Aorta (tissue), 5 donors: ENCODE results near the gene PYDC2. TPM values are rescaled to one million over a fixed set of nuclear protein-coding genes. Genes with fewer than 3 reads are reported as not detected.

Experiments used
- ATAC-seq: fragments of 200-7000 bp; cut with Tn5 transposase; one replicate; pipeline ENCODE4 v1.9.1; 2022; ENCODE audit warnings: moderate library complexity; ENCODE audit not compliant: low FRiP score
- DNase-seq, 2 donors: peaks; one replicate each; pipeline ENCODE4 v3.0.0-alpha.2; 2020
- H3K27ac ChIP-seq, 2 donors: one replicate each; pipeline ENCODE4 v1.5.1; 2013; ENCODE audit warnings: low read length in 2 of 2, mild to moderate bottlenecking in 2 of 2, moderate library complexity in 2 of 2, control low read depth in 1 of 2, inconsistent platforms in 1 of 2, low read depth in 1 of 2
- H3K27me3 ChIP-seq, 2 donors: one replicate each; pipeline ENCODE4 v1.6.1; 2013; ENCODE audit warnings: control low read depth in 1 of 2, low read length in 1 of 2, mild to moderate bottlenecking in 1 of 2, moderate library complexity in 1 of 2; ENCODE audit not compliant: insufficient read depth in 2 of 2, control insufficient read depth in 1 of 2
- H3K36me3 ChIP-seq, 2 donors: one replicate each; pipeline ENCODE4 v1.6.1; 2013; ENCODE audit warnings: control low read depth in 1 of 2, low read length in 1 of 2, mild to moderate bottlenecking in 1 of 2; ENCODE audit not compliant: insufficient read depth in 2 of 2, control insufficient read depth in 1 of 2
- H3K4me1 ChIP-seq, 2 donors: one replicate each; pipeline ENCODE4 v1.6.1; 2013; ENCODE audit warnings: low read length in 2 of 2, control low read depth in 1 of 2, mild to moderate bottlenecking in 1 of 2, moderate library complexity in 1 of 2; ENCODE audit not compliant: insufficient read depth in 2 of 2, control insufficient read depth in 1 of 2
- H3K4me3 ChIP-seq, 2 donors: one replicate each; pipeline ENCODE4 v1.5.1; 2013; ENCODE audit warnings: low read length in 2 of 2, control low read depth in 1 of 2, mild to moderate bottlenecking in 1 of 2
- H3K9me3 ChIP-seq: one replicate; pipeline ENCODE4 v1.6.1; 2013; ENCODE audit warnings: mild to moderate bottlenecking, low read length; ENCODE audit not compliant: control insufficient read depth
- WGBS, 2 donors: extraction: QIAGEN DNeasy Blood & Tissue Kit; methylation state at CpG; one replicate each; pipeline ENCODE4 v1.1.7; 2013; 5-methylcytosine and 5-hydroxymethylcytosine counted together
- intact Hi-C, 2 donors: fragments of 100-400 bp; cut with DNase I; formaldehyde crosslinking; loops; one replicate each; pipeline versions ENCODE4 v1.14.2 to v1.15.0; 2022
- long read RNA-seq, 2 donors: library from polyadenylated mRNA; unstranded; transcript quantifications; one replicate each; pipeline ENCODE4 v2.0.0, GENCODE V29; 2020 to 2021
- polyA plus RNA-seq, 2 donors: library from polyadenylated mRNA; stranded (reverse); fragments of 200-250 nt; gene quantifications; one replicate each; pipeline ENCODE4 v1.2.3, GENCODE V29; 2013
- total RNA-seq, 2 donors: library from RNA; stranded (reverse); fragmentation: NEBNext Ultra II Directional; extraction: Animal tissue kit (Norgen Biotek cat#: 25700); gene quantifications; one replicate each; pipeline ENCODE4 v1.2.1, GENCODE V29; 2021
- donor health status: healthy with polysubstance abuse.
- donor health status: Bipolar disorder and iron deficiency.
- donor health status: DM: no; HTN: no; CAD: no.
- donor health status: DM: no; HTN: no; CAD: no.
- donor health status: DM: yes; HTN: yes; CAD: no.

PYDC2 gene
- total RNA-seq (not detected), polyA plus RNA-seq (not detected)
- long read RNA-seq, donor 1: 0 reads
- long read RNA-seq, donor 2: 0 reads

GRCh38 chr3:191461113-191461595 is at the start of gene PYDC2:
Gene PYDC2, plus strand, starts transcription at chr3:191461163. Its CDS starts 0 bp downstream, at chr3:191461163.
- Histone ChIP-seq H3K36me3 (no peaks in the 10 kb centered on the region), H3K27me3 (no peaks in the 10 kb centered on the region), H3K4me3 (no peak within 1 kb of the TSS), H3K27ac (no peak within 1 kb of the TSS), H3K9me3 (no peaks in the 10 kb centered on the region), H3K4me1 (no peaks in the 10 kb centered on the region)
- no peak for ATAC-seq
- intact Hi-C loops: no loop called here
- whole genome bisulfite sequencing, 2 donors: 69% methylated on average over 3 of the region's 3 CpGs
- DNase-seq: no peak

GRCh38 chr3:191412759-191413158 is 48.2 kb upstream of the PYDC2 start:
- no peak for DNase-seq
- Histone ChIP-seq H3K27me3 (no peaks in the 10 kb centered on the region), H3K4me3 (no peak overlapping the region), H3K4me1 (no peaks in the 10 kb centered on the region), H3K27ac (no peak overlapping the region), H3K9me3 (no peaks in the 10 kb centered on the region), H3K36me3 (no peaks in the 10 kb centered on the region)
- 84 to 86% methylated on average over 1 of the region's 1 CpG for WGBS, 2 donors
- intact Hi-C loops: no loop called here
- ATAC-seq: no peak

GRCh38 chr3:191414286-191414685 is 46.7 kb upstream of the PYDC2 start:
- H3K36me3 ChIP-seq: no peaks in the 10 kb centered on the region
- ATAC-seq: no peak
- H3K4me1 ChIP-seq: no peaks in the 10 kb centered on the region
- no peak for DNase-seq
- no peak overlapping the region for H3K4me3 ChIP-seq
- 30 to 36% methylated on average over 2 of the region's 2 CpGs for WGBS, 2 donors
- H3K9me3 ChIP-seq: no peaks in the 10 kb centered on the region
- H3K27me3 ChIP-seq: no peaks in the 10 kb centered on the region
- intact Hi-C loops: no loop called here
- H3K27ac ChIP-seq: no peak overlapping the region

GRCh38 chr3:191414732-191415131 is 46.2 kb upstream of the PYDC2 start:
- 88 to 95% methylated on average over 1 of the region's 1 CpG for WGBS, 2 donors
- Histone ChIP-seq H3K4me3 (no peak overlapping the region), H3K4me1 (no peaks in the 10 kb centered on the region), H3K9me3 (no peaks in the 10 kb centered on the region), H3K27ac (no peak overlapping the region), H3K27me3 (no peaks in the 10 kb centered on the region), H3K36me3 (no peaks in the 10 kb centered on the region)
- intact Hi-C loops: loop anchor here in 1 of 2 donors (5.0 kb wide), 1 partner anchor 1028 kb away; no protein-coding TSS in a partner anchor
- DNase-seq (no peak), ATAC-seq (no peak)

- ATAC-seq: no peak
Measured at GRCh38 chr3:191415566-191415965, 45.4 kb upstream of the PYDC2 start.

GRCh38 chr3:191417457-191417729 is 43.6 kb upstream of the PYDC2 start:
- Histone ChIP-seq H3K9me3 (peaks cover 1% of the 10 kb centered on the region), H3K36me3 (no peaks in the 10 kb centered on the region), H3K4me1 (no peaks in the 10 kb centered on the region), H3K27me3 (no peaks in the 10 kb centered on the region), H3K27ac (no peak overlapping the region), H3K4me3 (no peak overlapping the region)
- ATAC-seq (no peak), DNase-seq (no peak)
- intact Hi-C loops: loop anchor here in 1 of 2 donors (5.0 kb wide), 1 partner anchor 1025 kb away; no protein-coding TSS in a partner anchor
- WGBS, 2 donors: 70 to 71% methylated on average over 6 of the region's 6 CpGs

More at GRCh38 chr3:191415566-191415965, 45.4 kb upstream of the PYDC2 start:
- DNase-seq: no peak
- intact Hi-C loops: loop anchor here in 1 of 2 donors (5.0 kb wide), 1 partner anchor 1027 kb away; no protein-coding TSS in a partner anchor
- Histone ChIP-seq H3K27ac (no peak overlapping the region), H3K27me3 (no peaks in the 10 kb centered on the region), H3K4me1 (no peaks in the 10 kb centered on the region), H3K9me3 (peaks cover 1% of the 10 kb centered on the region), H3K36me3 (no peaks in the 10 kb centered on the region), H3K4me3 (no peak overlapping the region)
- WGBS, 2 donors: 88 to 89% methylated on average over 9 of the region's 9 CpGs

- no peak overlapping the region for H3K27ac ChIP-seq
- intact Hi-C loops: loop anchor here in 1 of 2 donors (5.0 kb wide), 1 partner anchor 1027 kb away; no protein-coding TSS in a partner anchor
- ATAC-seq: no peak
- no peak for DNase-seq
- no peaks in the 10 kb centered on the region for H3K27me3 ChIP-seq
- H3K4me1 ChIP-seq: no peaks in the 10 kb centered on the region
- WGBS, 2 donors: 95 to 97% methylated on average over 2 of the region's 2 CpGs
- no peak overlapping the region for H3K4me3 ChIP-seq
- no peaks in the 10 kb centered on the region for H3K36me3 ChIP-seq
- peaks cover 1% of the 10 kb centered on the region for H3K9me3 ChIP-seq
Measured at GRCh38 chr3:191420771-191421170, 40.2 kb upstream of the PYDC2 start.

GRCh38 chr3:191424881-191425280 is 36.1 kb upstream of the PYDC2 start:
- Histone ChIP-seq H3K4me1 (no peaks in the 10 kb centered on the region), H3K4me3 (no peak overlapping the region), H3K27ac (no peak overlapping the region), H3K9me3 (peaks cover 1% of the 10 kb centered on the region), H3K36me3 (no peaks in the 10 kb centered on the region), H3K27me3 (no peaks in the 10 kb centered on the region)
- no peak for DNase-seq
- intact Hi-C loops: loop anchor here in 1 of 2 donors (5.0 kb wide), 1 partner anchor 1022 kb away; no protein-coding TSS in a partner anchor
- WGBS, 2 donors: 20 to 30% methylated on average over 3 of the region's 3 CpGs
- no peak for ATAC-seq

GRCh38 chr3:191425322-191425734 is 35.6 kb upstream of the PYDC2 start:
- H3K4me3 ChIP-seq: no peak overlapping the region
- H3K9me3 ChIP-seq: peaks cover 1% of the 10 kb centered on the region
- DNase-seq: no peak
- H3K27me3 ChIP-seq: no peaks in the 10 kb centered on the region
- no peak for ATAC-seq
- 59 to 69% methylated on average over 11 of the region's 11 CpGs for WGBS, 2 donors
- intact Hi-C loops: no loop called here
- H3K27ac ChIP-seq: no peak overlapping the region
- no peaks in the 10 kb centered on the region for H3K4me1 ChIP-seq
- no peaks in the 10 kb centered on the region for H3K36me3 ChIP-seq
